Measurements from ENCODE around the gene NOP9.

The NOP9 gene

GRCh38 chr14:24356208-24356607 lies 56.6 kb downstream of the NOP9 start:
- no peak for DNase-seq
